Panc1 (cell line): Measurements from ENCODE around the gene COIL.

ENCODE experiments used
- CTCF ChIP-seq: fragments of 450-650 bp; IDR thresholded peaks from 2 replicates; pipeline ENCODE4 v1.5.1; 2017; ENCODE audit warnings: mild to moderate bottlenecking
- POLR2AphosphoS5 ChIP-seq: IDR thresholded peaks from 2 replicates; pipeline ENCODE4 v1.6.1; 2012; ENCODE audit warnings: mild to moderate bottlenecking, low read depth, low read length, moderate library complexity
- REST ChIP-seq, 2 experiments: IDR thresholded peaks; 2 replicates each; pipeline ENCODE4 v1.6.1; 2011 to 2012; ENCODE audit warnings: low read depth in 2 of 2, control low read depth in 1 of 2, low read length in 1 of 2, mild to moderate bottlenecking in 1 of 2, moderate library complexity in 1 of 2; ENCODE audit not compliant: insufficient read depth in 1 of 2
- TCF7L2 ChIP-seq: IDR thresholded peaks from 2 replicates; pipeline ENCODE4 v1.6.1; 2011; ENCODE audit warnings: mild to moderate bottlenecking, low read depth, low read length, inconsistent platforms

DNA sequence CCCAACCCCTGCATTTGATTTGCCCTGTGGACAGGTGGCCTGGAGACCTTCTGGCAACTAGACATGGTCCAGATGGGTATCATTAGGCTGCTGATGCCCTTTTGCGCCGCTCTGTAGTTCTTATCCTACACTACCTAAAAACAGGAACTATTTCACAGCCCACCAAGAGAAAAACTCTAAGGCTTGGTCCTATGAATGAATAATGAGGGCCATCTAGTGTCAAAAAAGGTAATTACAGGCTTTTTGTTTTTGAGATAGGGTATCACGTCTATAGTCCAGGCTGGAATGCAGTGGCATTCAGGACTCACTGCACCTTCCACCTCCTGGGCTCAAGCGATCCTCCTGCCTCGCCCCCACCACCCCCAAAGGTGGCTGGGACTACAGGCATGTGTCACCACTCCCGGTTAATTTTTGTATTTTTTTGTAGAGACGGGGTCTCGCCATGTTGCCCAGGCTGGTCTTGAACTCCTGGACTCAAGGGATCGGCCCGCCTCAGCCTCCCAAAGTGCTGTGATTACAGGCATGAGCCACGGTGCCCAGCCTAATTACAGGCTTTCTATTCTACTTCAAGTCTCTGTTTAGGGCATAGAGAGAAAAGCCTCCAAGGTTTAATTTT is 20.9 kb downstream of the COIL start:
- TF ChIP-seq CTCF (peak; percentile 81), TCF7L2 (no peak), POLR2AphosphoS5 (no peak), REST (IDR thresholded peaks at IDR 0.05; ENCODE audit: insufficient read depth in 1 of 2, low read depth in 2 of 2, low read length in 1 of 2) (no peak)
